GM21786 (cell line): ENCODE measurements around the gene CADPS.

Source experiments
- ATAC-seq: cut with Tn5 transposase; IDR thresholded peaks from one replicate; pipeline ENCODE4 v1.9.1; 2021; ENCODE audit not compliant: unreplicated experiment

CADPS gene

DNA sequence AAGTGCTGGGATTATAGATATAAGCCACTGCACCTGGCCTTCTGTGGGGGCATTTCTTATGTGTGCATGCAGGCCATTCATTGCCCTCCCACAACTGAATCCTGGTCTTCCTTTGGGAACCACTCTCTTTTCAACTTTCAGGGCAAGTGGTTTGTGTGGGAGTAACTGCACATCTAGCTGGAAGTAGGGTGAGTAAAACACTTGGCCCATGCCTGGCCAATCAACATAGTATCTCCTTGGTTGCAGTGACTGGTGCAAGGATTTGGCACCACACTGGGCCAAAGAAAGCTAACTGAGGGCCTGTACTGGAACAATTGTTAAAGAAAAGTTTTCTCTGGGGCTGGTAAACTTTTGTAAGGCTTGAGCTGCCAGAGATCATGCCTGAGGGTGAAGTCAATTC lies 312.6 kb downstream of the CADPS start:
- no peak for ATAC-seq

DNA sequence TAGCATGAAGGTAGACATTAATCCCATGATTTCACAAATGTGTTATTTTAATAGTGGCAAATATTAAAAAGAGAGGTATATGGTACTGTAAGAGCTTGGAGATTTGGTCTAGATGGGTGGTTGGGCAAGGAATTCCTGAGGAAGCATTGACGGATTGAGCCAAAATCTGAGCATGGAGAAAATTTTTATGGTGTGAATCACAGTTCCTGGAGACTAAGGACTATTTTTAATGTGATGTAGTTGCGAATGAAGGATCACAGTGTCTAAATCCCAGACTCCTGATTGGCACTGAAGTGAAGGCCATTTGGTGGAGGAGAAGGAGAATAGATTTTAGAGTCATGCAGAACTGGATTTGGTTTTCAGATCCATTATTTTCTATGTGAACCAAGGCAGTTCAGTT lies 313.2 kb downstream of the CADPS start:
- no peak for ATAC-seq

DNA sequence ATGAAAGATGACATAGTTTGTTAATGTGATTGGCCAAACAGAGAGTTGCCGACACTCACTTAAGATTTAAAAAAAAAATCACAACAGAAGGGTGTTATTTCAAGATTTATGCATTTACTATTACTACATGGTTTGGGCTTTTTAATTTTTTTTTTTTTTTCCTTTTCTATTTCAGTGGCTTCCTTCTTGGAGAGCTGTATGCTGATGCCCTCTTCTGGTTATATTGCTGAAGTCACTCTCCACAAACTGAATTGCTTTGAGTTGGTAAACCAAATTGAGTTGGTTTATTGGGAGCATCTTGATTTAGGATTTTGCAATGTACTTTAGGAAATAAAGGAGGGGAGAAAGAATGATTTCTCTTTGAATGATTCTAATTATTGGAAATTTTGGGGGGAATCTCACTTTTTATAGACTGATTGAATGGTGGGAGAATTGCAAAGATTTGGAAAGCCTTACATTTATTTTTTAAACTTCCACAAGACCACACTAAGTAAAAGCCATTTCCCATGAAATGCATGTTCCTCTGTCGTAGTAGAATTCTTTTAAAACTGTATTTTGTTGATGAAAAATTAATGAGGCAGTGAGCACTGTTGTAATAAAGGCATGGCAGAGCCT lies 315.3 kb downstream of the CADPS start:
- no peak for ATAC-seq

- no peak for ATAC-seq
Observed at GRCh38 chr3:62558549-62559112, 316.6 kb downstream of the CADPS start.

DNA sequence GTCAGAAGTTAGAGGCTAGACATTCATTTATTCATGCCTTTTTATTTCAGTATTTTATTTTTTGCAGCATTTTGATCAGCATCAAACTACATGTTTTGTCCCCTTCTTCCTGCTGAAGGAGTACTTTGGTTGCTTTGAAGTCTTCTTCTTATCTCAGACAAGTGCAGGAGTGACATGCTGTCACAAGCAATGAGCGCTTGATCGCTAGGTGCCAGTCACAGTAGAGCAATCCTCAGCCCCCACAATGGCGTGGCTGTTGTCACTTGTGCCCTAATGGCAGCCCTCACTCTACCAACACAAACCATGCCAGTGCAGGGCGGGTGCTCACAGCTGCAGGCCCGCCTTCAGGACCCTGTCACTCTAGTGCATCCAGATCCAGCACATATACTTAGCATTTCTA lies 317.2 kb downstream of the CADPS start:
- no peak for ATAC-seq

DNA sequence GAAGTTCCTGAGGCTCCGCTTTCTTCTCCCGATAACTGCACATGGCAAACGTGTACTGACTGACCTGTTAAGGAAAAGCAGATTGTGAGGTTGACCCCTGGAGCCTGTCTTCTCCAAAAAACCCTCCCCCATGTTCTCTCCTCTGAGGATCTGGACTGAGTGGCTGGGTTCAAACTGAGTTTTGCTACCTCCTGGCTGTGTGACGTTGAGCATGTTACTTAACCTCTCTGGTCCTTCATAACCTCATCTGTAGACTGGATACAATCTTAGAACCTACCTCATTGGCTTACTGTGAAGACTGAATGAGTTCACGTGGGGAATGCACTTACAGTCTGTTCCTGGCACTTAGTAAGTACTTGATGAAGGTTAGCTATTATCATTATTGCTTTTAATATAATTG lies 317.8 kb downstream of the CADPS start:
- no peak for ATAC-seq

DNA sequence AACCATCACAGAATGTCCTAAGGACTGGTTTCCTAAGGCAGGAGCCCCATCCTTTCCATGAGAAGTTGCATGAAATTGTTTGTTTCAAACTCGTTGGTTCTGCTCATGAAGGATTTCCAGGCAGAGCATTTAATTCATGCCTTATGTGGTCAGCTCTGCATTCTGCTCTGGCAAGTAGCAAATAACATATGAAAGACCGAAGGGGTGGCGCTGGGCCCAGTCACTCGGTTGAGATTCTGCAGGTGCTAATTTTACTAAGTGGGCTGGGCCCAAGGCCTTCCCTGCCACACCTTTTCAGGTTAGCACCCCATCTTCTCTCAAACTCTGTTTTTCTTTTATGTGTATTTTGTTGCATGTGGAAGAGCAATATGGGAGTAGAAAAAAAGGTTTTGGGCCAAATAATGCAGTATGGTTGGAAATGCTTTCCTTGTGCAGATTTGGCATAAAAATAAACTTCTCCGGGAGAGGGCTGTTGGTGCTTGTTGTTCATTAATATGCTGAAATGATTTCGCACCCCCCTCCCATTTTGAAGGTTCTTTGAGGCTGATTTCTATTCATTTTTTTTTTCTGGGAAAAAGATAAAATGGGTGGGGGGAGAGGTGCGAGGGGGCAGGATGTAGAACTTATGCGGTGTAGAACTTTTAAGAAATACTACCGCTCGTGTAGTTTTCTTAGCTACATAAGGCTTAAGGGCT lies 318.9 kb downstream of the CADPS start:
- no peak for ATAC-seq

DNA sequence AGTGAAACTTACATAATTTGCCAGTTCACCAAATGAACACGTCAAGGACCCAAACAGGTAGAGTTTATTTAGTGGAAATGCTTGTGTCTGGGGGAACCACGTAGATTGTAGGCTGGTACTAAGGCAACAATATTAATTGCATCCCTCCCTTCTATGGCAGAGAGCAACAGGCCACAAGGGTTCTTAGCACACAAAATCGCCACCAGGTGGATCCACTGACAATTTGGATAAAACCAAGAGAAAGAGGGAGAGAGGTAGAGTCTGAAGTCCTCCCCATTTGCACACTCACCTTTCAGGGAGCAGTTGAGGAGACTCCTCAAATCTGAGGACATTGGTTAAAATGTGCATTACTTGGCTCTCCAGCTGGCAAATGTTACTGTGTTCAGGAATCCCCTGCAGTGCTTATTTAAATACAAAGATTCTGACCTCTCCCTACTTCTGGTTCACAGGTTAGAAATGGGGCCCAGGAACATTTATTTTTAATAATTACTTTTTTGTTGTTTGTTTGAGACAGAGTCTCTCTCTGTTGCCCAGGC lies 320.9 kb downstream of the CADPS start:
- no peak for ATAC-seq

GRCh38 chr3:62553811-62554210 lies 321.4 kb downstream of the CADPS start:
- no peak for ATAC-seq

DNA sequence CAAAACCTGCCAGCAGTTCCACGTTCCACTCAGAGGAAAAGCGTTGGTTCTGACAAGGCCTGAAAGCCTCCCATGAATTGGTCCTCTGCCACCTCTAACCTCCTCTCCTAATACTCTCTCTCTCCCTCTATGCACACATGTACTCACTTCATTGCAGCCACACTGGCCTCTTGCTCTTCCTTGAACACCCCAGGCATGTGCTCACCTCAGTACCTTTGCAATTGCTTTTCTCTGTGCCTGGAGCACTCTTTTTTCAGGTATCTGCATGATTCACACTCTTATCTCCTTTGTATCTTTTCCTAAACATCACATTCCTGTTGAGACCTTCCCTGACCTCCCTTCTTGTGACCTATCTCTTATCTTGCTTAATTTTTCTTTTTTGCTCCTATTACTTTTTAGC lies 323.7 kb downstream of the CADPS start:
- ATAC-seq, result no peak

- no peak for ATAC-seq
Observed at GRCh38 chr3:62550439-62550838, 324.8 kb downstream of the CADPS start.

- no peak for ATAC-seq
Observed at GRCh38 chr3:62548528-62549205, 326.5 kb downstream of the CADPS start.

DNA sequence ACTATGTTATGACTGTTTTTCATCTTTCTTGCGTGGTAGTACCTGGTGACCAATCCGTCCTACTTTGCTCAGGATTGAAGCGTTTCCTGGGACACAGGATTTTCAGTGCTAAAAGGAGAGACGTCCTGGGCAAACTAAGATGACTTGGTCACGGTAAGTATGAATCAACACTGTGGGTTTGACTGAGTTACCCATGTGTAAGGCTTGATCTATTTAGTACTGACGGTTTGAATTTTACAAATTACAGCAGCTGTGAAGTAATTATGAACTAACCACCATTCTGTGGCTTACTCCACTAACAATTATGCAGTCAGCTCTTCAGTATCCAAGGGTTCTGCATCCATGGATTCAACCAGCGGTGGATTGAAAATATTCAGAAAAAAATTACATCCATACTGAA lies 328.9 kb downstream of the CADPS start:
- ATAC-seq, result no peak

- no peak for ATAC-seq
Observed at GRCh38 chr3:62542185-62542584, 333.0 kb downstream of the CADPS start.

- ATAC-seq, result no peak
Observed at GRCh38 chr3:62539762-62540161, 335.5 kb downstream of the CADPS start.

DNA sequence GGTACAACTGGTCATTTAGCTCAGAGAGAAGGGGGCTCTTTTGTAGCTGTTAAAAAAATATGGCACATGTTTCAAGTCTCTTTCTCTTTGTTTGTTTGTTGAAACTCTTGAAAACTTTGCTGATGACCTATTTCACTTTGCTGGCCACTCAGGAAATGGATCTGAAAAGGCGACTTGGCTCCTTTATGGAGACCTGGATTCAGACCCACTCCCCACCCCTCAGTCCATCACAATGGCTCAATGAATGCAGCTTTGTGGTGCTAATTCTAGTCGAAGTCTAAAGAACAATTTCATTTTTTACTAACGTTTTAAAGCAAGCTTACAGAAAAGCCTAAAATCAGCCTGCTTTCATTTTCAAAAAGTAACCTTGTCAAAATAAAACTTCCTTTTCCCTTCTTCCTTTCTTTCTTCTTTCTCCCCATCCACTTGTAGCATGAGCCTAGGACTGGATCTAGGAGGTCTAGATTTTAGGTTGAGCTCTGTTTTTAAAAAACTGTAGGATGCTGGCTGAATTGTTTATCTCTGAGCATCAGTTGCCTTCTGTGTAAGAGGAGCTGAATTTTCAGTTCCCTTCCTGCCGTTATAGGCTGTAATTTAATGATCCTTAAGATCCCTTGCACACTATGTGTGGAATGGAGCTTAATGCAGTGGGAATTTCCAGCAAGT lies 336.4 kb downstream of the CADPS start:
- no peak for ATAC-seq

DNA sequence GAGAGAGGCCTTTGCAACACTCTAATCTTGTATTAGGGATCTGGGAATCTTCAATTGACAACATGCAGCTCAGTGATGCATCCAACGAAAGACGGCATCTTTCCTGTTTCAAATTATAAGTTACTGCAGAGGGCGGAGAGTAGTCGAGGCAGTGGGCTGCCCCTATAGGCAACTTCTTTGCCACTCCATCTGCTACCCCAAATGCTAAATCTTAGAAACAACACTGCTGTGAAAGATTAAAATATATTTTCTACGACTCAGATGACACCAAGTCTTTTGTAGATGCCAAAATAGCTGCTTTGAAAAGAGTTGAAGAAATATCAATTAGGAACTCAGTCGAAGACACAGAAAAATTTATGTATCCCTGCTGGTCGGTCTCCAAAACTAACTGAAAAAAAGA lies 340.9 kb downstream of the CADPS start:
- ATAC-seq, result no peak

DNA sequence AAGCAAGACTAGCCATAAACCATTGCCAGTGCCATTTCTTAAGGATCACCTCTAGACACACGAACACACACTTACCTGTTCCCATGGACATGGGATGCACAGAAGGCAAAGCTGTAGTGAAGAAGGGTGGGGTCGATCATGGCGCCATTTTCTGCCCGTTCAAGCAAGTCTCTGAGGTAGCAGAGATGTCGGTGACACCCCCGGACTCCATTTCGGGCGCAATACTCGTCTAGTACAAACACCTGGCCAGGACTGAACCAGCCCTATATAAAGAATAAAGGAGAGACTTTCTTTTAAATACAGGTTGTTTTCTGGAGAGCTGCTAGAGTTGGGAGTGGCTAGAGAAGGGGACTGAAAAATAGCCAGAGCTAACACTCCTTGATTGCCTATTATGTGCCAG lies 342.4 kb downstream of the CADPS start:
- ATAC-seq, result no peak

- ATAC-seq, result no peak
Observed at GRCh38 chr3:62531981-62532380, 343.2 kb downstream of the CADPS start.

GRCh38 chr3:62531493-62531892 lies 343.7 kb downstream of the CADPS start:
- no peak for ATAC-seq

- no peak for ATAC-seq
Observed at GRCh38 chr3:62529230-62529629, 346.0 kb downstream of the CADPS start.
